HTR-8/SVneo (cell line): Measurements from ENCODE around the gene TMEM86A.
"Not testable (repeated sequence)": the region's sequence is repeated elsewhere in the genome, so short reads cannot be mapped to it uniquely, and the experiment has no call there.

Source experiments
- DNase-seq: peaks from one replicate; pipeline ENCODE4 v3.0.0; 2011; ENCODE audit warnings: low spot score, mixed read lengths; ENCODE audit not compliant: insufficient read length
- FAIRE-seq: peaks from 2 replicates; lab custom pipeline; 2011; peaks lifted over from hg19 to GRCh38; lab: Jason Lieb, UNC

TMEM86A gene, protein sequence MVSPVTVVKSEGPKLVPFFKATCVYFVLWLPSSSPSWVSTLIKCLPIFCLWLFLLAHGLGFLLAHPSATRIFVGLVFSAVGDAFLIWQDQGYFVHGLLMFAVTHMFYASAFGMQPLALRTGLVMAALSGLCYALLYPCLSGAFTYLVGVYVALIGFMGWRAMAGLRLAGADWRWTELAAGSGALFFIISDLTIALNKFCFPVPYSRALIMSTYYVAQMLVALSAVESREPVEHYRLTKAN

DNA sequence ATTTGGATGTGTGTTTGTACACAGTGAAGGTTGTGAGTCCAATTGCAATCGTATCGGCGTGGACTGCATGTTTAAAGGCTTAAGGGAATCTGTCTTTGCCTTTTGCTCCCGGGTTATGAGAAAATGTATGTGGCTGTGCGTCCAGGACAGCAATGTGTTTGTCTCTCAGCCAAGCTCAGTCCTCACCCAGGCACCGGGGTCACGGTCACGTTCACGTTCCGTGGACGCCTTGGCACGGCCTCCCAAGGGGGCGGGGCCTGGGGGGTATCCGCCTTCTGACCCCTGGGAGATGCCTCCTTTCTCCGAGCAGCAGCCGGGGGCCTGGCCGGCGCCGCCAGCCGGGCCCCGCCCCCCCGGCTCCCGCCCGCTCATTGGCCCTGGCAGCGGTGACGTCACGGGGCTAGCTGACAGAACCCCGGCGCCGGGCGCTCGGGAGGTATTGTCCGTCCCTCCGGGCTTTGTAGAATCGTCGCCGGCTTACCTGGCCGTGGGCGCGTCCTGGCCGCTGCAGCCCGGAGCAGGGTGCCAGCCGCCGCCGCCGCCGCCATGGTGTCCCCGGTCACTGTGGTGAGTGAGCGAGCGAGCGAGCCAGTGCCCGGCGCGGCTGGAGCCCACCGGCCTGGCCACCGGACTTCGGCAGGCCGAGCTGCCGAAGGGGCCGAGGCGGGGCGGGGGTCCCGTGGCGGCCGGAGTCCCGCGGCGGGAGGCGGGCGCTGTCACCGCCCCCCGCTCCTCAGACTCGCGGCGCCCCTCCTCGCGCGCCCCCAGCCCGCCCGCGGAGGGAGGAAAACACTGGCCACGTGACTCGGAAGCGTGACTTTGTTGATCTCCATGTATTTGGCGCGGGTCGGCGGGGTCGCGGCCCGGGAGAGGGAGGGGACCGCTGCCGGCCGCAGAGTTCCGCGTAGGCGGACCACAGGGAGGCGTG lies at the start of gene TMEM86A:
TMEM86A (plus strand) TSS at position 439 of the 928 bp plus-strand sequence; CDS start at position 547, 108 bp downstream.
- FAIRE-seq = peak; percentile 89
- DNase-seq = peak; percentile 92

DNA sequence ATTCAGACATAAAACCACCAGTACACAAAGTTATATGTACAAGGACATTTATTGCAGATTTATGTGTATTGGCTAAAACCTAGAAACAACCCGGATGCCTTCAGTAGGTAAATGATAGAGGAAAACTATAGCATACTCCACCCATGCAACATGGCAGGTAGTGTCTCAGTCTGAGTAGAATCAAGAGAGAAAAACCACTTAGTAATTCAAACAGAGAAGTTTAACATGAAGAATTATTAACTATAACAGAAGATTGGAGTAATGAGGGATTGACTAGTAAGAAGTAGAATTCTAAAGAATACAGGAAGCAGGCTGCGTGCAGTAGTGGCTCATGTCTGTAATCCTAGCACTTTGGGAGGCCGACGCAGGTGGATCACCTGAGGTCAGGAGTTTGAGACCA lies 48.2 kb upstream of the TMEM86A start:
- no peak for DNase-seq
- no peak for FAIRE-seq

DNA sequence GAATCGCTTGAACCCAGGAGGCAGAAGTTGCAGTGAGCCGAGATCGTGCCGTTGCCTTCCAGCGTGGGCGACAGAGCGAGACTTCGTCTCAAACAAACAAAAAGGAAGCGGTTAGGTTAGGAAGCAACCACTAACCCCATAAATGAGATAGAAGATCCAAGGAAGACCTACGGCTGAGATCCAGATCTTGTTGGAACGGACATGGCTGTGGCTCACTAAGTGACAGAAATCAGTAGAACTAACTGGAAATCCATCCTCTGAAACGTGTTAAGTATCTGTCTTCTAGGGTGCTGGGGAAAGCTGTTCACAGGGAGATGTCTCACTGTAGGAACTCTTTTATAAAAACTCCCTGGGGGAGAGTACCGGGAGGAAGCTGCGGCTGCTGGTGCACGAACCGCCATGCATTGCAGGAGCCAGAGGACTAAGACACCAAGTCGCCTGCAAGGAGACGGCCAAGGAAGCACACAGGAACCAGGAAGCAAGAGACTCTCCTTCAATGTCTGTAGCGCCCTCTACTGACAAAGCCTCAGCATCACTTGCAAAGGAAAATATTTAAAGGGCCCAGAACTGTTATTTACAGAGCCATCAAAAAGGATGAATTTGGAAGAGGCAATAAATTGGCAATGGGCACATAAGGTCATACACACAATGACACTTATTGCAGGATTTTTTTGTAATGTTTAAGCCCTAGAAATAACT lies 47.6 kb upstream of the TMEM86A start:
- no peak for DNase-seq
- FAIRE-seq = no peak

DNA sequence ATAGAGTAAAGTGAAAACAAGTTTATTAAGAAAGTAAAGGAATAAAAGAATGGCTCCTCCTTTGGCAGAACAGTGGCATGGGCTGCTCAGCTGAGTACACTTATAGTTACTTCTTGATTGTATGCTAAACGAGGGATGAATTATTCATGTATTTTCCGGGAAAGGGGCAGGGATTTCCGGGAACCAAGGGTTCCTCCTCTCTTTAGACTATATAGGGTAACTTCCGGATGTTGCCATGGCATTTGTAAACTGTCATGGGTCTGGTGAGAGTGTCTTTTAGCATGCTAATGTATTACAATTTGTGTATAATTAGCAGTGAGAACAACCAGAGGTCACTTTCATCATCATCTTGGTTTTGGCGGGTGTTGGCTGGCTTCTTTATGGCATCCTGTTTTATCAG lies 40.9 kb upstream of the TMEM86A start:
- no peak for DNase-seq
- FAIRE-seq = no peak

DNA sequence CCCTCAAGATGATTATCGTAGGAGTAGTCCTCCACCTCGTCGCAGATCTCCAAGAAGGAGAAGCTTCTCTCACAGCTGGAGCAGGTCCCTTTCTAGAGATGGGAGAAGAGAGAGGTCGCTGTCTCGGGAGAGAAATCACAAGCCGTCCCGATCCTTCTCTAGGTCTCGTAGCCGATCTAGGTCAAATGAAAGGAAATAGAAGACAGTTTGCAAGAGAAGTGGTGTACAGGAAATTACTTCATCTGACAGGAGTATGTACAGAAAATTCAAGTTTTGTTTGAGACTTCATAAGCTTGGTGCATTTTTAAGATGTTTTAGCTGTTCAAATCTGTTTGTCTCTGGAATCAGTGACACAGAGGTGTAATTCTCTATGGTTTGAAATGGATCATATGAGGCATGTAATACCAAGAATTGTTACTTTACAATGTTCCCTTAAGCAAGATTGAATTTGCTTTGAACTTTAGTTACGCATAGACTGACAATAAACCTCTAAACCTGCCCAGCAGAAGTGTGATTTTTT lies 33.2 kb upstream of the TMEM86A start:
- FAIRE-seq, DNase-seq: not testable (repeated sequence)

DNA sequence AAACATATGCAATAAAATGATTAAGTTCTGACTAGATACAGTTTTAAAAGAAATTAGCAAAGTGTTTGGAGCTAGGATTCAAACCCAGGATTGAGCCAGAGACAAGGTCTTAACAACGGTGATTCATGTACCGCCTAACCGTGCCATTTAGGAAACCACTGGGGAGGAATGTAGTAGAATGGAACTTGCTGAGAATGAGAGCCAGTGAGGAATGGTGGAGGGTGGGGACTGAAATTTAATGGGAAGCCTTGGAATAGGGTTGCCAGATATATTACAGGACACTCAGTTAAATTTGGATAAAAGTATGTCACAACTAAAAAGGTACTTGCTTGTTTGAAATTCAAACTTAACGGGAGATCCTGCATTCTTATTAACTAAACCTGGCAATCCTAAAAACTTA lies 30.4 kb upstream of the TMEM86A start:
- no peak for FAIRE-seq
- no peak for DNase-seq

DNA sequence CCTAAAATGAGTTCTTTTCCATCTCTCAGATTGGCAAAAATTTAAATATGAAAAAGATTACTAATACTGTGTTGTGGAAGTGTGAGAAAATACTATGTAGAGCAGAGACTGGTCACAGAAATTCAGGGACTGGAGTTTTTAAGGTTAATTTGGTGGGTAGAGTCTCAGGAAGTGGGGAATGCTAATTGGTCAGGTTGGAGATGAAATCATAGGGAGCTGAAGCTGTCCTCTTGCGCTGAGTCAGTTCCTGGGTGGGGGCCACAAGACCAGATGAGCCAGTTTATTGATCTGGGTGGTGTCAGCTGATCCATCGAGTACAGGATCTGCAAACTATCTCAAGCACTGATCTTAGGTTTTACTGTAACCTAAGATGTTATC lies 29.4 kb upstream of the TMEM86A start:
- FAIRE-seq = no peak
- DNase-seq = no peak

DNA sequence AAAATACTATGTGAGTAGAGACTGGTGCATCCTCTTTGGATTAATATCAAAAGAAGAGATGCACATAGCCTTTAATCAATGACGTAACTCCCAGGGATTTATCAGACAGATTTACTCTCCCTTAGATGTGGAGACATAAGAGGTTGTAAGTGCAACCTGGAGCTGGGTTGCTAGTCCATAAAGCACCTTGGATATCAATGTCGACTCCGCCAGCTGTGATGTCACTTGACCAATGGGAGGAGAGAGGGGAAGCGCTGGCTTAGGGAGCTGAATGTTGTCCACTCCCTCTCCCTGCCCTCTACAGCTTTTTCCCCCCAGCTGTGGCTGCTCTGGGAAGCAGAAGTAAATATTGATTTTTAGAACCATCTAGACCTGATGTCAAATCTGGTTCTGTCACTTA lies 28.9 kb upstream of the TMEM86A start:
- DNase-seq = no peak
- no peak for FAIRE-seq

DNA sequence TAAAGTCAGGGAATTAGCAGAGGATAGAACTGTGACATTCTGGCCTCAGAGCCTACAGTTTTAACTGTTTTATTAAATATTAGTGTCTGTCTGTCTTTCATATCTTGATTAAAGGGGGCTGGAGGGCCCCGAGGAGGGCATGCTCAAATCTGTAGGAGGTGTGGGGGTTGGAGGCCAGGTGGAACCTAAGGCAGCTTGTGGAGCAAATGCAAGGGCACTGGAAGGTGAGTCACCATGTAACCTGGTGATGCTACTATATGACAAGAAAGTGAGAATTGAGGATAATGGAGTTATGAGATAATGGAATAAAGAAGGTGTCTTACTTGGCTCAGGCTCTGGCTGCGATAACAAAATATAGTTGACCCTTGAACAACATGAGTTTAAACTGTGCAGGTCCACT lies 27.3 kb upstream of the TMEM86A start:
- DNase-seq = no peak
- FAIRE-seq = no peak

DNA sequence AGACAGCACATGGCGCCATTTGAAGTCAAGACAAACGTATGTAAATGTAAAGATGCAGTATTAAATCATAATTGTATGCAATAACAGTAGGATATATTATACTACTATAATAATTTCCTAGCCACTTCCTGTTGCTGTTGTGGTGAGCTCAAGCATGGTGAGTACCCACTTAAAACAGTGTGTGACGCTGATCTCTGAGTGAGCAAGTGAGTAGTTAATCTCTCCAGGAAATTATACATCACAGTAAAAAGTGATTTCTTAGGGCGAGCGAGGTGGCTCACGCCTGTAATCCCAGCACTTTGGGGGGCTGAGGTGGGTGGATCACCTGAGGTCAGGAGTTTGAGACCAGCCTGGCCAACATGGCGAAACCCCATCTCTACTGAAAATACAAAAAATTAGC lies 26.4 kb upstream of the TMEM86A start:
- not testable (repeated sequence) for DNase-seq, FAIRE-seq

DNA sequence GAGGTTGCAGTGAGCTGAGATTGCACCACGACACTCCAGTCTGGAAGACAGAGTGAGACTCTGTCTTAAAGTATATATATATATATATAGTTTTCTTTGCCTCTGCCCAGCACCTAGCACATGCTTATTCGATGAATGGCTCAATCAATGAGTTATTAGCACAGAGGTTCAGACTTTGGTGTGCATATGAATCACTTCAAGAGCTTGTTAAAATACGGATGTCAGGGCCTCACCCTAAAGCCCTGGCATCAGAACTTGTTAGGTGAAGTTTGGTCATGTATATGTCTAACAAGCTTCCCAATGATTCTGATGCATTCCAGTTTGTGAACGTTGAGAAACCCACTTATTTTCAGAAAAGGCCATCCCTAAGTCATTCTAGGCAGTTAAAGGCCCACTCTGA lies 21.8 kb upstream of the TMEM86A start:
- DNase-seq (no peak), FAIRE-seq (no peak)

DNA sequence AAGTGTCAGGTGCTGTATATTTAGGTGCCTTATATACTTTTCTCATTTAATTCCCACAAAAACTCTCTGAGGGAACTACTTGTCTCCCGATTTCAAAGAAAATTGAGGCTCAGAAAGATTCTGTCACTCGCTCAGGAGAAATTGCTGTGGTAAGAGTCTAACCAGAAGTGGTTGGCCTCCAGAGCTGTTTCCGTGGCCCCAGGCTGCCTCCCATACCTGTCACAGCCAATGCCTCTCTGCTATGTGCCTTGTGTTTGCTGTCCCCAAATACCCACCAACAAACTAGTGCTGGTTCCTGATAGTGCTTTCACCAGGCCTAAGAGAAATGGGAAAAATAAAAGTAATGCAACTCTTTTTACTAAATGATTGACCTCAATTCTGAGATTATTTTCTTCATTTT lies 21.0 kb upstream of the TMEM86A start:
- FAIRE-seq = no peak
- DNase-seq = no peak

DNA sequence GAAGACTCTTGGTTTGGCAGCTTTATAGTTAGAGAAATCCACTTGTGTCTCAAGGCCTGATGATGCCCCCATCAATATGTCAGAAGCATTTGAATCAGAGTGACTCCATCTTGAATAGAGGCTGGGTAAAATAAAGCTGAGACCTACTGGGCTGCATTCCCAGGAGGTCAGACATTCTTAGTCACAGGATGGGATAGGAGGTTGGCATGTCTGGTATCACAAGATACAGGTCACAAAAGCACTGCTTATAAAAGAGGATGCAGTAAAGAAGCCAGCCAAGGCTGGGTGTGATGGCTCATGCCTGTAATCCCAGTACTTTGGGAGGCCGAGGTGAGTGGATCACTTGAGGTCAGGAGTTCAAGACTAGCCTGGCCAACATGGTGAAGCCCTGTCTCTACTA lies 16.6 kb upstream of the TMEM86A start:
- not testable (repeated sequence) for DNase-seq, FAIRE-seq

DNA sequence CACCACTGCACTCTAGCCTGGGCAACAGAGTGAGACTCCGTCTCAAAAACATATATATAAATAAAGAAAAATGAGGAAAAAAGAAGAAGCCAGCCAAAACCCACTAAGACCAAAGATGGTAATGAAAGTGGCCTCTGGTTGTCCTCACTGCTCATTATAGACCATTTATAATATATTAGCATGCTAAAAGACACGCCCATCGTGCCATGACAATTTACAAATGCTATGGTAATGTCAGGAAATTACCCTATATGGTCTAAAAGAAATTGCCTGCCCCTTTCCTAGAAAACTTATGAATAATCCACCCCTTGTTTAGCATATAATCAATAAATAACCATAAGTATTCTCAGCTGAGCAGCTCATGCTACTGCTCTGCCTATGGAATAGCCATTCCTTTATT lies 16.1 kb upstream of the TMEM86A start:
- FAIRE-seq = no peak
- no peak for DNase-seq

DNA sequence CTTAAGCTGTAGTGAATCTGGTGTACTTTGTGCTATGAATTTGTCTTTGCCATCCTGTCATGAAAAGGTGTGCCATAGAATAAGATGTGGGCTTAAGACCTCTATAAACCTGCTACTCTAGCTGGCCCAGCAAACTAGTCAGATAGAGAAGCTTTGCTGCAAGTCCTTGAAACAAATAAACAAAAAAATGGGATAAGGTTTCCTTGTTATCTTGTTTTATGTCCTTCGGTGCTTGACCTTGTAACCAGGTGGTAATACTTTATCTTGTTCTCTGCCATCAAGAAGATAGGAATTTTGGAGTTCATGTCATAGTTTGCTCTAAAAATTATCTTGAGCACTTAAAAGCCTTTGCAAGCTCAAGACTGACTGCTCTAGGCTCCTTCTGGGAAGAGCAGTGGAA lies 14.3 kb upstream of the TMEM86A start:
- FAIRE-seq (no peak), DNase-seq (no peak)

DNA sequence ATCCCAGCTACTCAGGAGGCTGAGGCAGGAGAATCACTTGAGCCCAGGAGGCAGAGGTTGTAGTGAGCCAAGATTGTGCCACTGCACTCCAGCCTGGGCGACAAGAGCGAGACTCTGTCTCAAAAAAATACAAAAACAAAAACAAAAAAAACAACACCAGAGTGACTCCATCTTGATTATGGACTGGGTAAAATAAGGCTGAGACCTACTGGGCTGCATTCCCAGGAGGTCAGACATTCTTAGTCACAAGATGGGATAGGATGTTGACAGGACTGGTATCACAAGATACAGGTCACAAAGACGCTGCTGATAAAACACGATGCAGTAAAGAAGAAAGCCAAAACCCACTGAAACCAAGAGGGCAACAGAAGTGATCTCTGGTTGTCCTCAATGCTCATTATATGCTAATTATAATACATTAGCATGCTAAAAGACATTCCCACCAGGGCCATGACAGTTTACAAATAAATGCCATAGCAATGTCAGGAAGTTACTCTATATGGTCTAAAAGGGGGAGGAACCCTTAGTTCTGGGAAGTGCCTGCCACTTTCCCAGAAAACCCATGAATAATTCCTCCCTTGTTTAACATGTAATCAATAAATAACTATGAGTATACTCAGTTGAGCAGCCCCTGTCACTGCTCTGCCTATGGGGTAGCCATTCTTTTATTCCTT lies 7.0 kb upstream of the TMEM86A start:
- not testable (repeated sequence) for DNase-seq, FAIRE-seq

DNA sequence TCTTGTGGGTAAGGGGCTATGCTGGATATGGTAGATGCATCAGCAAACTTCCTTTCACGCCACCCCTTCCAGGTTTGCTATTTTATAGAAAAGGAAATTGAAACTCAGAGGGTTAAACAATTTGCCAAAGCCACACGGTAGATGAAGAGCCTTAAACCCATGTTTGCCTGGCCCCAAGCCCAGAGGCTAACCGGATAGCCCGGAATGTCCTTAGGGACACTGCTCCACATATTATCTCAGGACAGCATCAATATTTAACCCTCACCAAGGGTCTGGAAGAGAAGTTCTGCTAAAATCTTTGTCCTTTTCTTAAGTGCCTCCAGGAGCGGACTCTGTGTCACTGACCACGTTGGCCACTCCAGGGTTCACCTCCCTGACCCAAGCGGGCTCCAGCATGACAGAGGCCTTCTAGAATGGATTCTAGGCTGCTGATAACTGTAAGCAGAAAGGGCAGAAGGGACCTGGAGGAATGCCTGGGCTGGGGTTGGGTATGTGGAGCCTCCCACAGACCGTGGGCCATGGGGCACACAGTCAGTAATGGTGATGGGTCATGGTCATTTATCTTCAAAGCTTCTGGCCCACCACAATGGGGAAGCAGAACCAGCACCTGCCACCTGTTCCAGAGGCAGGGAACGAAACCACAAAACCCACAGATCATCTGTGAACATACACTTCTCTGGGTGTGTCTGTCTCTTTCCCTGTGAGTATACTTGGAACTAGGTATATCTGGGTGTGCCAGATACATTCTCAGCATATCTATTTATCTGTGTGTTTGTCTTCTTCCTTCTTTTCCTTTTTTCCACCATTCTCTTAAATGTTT lies 5.4 kb upstream of the TMEM86A start:
- DNase-seq (no peak), FAIRE-seq (no peak)

DNA sequence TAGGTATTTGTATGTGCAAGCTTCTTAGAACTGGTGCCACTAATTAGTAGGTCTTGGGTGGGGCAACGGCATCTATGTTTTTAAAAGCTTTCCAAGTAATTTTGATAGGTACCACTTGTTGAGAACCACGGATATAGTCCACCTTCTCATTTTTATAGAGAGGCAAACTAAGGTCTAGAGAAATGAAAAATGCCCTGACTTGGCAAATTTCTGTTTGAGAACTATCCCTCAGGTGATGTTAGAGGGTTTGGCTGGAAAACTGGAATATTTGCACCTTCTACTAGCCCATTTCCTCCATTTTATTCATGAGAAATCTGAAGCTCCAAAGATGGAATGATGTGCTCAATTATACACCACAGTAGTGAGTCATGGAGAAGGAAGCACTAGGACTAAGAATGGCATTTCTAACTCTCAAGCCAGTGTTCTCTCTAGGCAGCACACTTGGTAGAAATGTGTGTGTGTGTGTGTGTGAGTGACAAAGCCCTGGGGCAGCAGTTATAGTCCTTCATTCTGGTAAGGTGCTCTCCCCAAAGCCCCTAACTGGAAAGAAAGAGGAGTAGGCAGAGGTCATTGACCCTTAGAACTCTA lies 1.8 kb upstream of the TMEM86A start:
- DNase-seq (no peak), FAIRE-seq (no peak)

DNA sequence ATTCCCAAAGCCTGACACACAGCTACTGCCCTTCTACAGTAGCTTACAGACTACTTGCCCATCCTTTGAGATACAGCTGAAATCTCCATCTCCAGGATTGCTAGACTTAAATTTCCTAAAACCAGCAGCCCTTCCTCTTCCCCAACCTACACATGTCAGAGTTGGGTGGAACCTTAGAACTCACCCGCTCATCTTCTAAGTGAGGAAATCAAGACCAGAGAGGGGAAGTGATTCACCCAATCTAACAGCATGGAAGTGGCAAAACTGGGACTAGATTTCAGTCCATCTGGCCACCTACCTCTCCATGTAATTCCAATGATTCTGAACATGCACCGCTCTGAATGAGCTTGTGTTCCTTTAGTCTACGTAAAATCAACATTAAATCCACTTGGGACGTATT lies 1.0 kb upstream of the TMEM86A start:
- DNase-seq = no peak
- FAIRE-seq = no peak
